Astrocyte of the spinal cord (primary cell): Measurements from ENCODE around the gene SAMD10.

Experiments used
- DNase-seq: peaks from one replicate; pipeline ENCODE4 v3.0.0; 2011; ENCODE audit warnings: low read depth, low spot score
- H3K4me3 ChIP-seq: 2 replicates; pipeline ENCODE4 v1.5.1; 2011; ENCODE audit warnings: low read depth, mild to moderate bottlenecking, low read length, moderate library complexity
- in situ Hi-C: cut with HindIII; loops from 2 replicates; pipeline ENCODE4 v1.10.0; 2017; ENCODE audit warnings: low sequenced_read_pairs
- TF ChIP-seq, protein P1 (sequence below): IDR thresholded peaks from 2 replicates; pipeline ENCODE4 v1.5.1; 2012; ENCODE audit warnings: low read depth, mild to moderate bottlenecking, low read length, inconsistent platforms

SAMD10 gene

DNA sequence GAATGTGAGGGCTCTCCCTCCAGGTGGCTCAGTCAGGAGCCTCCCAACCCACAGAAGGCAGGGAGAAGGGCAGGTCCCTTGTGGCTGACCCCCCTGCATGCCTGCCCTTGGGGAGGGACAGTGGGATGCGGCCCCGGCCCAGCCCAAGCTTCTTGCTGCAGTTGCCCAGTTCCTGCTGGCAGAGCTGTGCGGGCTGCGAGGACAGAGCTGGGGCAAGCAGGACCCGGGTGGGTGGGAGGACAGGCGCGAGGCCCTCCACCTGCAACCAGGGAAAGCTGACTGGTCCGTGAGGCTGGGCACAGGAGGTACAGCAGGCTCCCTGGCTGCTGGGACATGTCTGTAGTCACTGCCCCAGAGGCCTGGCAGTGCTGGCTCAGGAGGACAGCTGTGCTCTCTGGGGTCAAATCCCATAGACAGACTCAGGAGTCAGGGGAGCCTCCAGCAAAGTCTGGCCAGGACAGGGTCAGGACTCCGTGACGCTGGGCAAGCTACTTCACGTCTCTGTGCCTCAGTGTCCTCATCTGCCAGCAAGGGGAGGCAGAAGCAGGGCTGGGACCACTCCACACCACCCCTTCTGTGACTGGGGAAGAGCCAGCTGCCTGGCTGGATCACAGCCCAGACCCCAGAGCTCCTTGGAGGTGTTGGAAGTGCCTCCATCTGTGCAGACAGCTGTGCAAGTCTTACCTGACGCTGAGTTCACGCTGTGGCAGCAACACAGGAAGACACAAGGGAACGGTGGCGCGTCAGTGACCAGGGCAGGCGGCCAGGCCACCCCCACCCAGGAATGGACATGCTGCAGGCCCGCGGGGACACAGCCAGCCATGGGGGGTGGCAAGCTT is 36.3 kb downstream of the SAMD10 start:
- no peak overlapping the region for H3K4me3 ChIP-seq
- TF ChIP-seq, protein P1, sequence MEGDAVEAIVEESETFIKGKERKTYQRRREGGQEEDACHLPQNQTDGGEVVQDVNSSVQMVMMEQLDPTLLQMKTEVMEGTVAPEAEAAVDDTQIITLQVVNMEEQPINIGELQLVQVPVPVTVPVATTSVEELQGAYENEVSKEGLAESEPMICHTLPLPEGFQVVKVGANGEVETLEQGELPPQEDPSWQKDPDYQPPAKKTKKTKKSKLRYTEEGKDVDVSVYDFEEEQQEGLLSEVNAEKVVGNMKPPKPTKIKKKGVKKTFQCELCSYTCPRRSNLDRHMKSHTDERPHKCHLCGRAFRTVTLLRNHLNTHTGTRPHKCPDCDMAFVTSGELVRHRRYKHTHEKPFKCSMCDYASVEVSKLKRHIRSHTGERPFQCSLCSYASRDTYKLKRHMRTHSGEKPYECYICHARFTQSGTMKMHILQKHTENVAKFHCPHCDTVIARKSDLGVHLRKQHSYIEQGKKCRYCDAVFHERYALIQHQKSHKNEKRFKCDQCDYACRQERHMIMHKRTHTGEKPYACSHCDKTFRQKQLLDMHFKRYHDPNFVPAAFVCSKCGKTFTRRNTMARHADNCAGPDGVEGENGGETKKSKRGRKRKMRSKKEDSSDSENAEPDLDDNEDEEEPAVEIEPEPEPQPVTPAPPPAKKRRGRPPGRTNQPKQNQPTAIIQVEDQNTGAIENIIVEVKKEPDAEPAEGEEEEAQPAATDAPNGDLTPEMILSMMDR: no peak
- in situ Hi-C loops: no loop called here
- DNase-seq: no peak

DNA sequence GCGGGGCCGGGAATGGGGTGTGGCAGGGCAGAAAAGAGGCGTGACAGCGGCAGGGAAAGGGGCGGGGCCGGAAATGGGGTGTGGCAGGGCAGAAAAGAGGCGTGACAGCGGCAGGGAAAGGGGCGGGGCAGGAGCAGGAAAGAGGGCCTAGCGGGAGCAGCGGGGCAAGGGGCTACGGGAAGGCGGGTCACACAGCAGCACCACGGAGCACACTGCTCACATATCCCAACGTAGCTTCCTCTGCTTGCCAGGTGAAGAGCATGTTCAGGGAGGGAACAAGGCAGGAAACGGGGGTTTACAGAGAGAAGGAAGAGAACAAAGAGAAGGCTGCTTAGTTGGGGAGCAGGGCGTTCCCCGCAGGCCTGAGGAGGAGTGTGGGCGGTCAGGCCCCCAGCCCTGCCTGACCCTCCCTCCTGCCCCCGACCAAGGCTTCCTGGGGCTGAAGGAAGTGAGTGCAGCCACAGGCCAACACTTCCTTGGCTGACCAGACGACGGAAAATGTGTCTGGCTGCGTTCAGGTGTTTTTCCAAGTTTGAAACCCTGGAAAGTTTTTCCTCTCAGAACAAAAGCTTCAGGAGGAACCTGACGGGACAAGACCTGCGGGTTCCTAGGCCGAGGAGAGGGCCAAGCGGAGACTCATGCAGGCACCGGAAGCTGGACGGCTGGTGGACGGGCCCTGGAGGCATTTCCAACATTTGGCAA is 37.0 kb downstream of the SAMD10 start:
- TF ChIP-seq, protein P1: no peak
- peak; percentile 34 for DNase-seq
- no peak overlapping the region for H3K4me3 ChIP-seq
- in situ Hi-C loops: no loop called here

DNA sequence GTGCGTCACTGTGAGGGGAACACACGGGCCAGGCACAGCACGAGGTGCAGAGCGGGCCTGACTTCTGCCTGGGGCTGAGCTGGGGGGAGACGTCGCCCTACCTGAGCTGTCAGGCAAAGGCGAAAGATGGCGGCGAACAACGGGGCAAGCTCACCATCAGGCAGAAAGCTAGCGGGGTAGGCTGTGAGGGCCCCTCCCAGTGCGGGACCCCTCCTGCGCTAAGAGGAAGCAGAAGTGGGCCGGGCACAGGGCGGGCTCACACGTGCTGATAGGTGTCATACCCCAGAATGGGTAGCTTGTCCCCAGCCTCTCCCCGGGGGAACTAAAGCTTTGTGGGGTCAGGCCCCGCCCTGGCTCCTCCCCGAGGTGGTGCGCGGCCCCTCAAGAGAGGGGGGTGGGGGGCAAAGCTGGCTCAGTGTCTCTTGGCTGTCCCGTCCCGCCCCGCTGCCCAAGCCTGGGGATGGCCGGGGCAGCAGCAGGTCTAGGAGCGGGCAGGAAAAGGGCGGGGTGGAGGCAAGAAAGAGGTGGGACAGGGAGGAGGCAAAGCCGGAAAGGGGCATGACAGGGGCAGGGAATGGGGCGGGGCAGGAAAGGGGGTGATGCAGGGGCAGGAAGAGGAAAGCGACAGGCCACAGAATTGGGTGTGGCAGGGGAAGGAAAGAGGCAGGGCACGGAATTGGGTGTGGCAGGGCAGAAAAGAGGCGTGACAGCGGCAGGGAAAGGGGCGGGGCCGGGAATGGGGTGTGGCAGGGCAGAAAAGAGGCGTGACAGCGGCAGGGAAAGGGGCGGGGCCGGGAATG is 38.0 kb downstream of the SAMD10 start:
- in situ Hi-C loops: no loop called here
- TF ChIP-seq, protein P1: no peak
- H3K4me3 ChIP-seq: no peak overlapping the region
- DNase-seq: no peak

DNA sequence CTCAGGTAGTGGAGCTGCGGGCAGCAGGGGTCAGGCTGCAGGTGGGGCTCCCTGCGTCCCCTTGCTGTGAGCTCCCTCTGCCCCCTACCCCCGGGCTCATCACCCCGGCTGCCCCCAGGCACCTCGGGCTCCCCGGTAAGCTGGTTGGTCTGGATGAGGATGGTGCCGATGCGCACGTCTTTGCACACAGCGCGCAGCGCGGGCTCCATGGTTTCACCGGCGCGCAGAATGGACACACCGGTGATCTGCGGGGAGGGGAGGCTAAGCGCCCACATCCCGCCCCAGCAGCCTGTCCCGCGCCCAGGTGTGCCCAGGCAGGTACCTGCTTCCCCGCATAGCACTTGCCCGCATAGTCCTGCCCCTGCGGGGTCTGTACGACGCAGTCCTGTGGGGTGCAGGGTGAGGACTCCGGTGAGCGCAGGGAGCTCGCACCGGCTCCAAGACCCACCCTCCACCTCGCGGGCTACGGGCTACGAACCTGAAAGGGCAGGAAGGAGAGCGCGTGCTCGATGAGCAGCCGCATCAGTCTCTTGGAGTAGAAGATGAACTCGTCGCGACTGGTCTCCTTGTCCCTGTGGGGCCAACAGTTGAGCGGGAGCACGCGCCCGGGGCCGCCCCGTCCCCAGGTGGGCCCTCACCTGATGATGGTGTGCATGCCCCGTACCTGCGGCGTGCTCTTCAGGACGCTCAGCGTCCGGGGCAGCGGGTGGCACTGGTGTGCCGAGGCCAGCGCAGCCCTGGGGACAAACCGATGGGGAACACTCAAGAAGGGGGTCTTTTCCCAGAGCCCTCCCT is 38.8 kb downstream of the SAMD10 start:
- DNase-seq: no peak
- H3K4me3 ChIP-seq: no peak overlapping the region
- in situ Hi-C loops: no loop called here
- TF ChIP-seq, protein P1: no peak

DNA sequence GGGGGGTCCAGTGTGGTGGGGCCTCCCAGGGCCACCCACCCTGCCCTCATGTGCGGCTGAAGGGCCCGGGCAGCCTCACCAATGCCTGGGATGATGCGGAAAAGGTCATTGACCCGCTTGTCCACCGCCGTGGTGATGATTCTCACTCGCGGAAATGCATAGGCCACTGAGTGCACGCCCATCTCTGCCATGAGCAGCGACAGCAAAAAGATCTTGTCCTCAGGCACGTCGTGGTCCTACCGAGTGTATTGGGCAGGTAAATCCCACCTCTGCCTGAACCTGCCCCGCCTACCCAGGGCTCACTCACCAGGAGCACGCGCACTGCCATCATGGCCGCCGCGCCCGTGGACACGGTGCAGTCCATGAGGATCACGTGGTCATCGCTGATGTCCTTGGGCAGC is 39.4 kb downstream of the SAMD10 start:
- in situ Hi-C loops: no loop called here
- no peak for DNase-seq
- TF ChIP-seq, protein P1: no peak

More for the DNA sequence above, 39.4 kb downstream of the SAMD10 start:
- no peak overlapping the region for H3K4me3 ChIP-seq
